Epithelial cell of prostate (primary cell): ENCODE data around the gene MEOX2.

Experiments used
- DNase-seq: peaks from one replicate; pipeline ENCODE4 v3.0.0-alpha.2; 2011; ENCODE audit warnings: low read depth, low spot score
- H3K27ac ChIP-seq: fragments of 450-650 bp; 2 replicates; pipeline ENCODE4 v1.5.1; 2017; ENCODE audit warnings: mild to moderate bottlenecking

The MEOX2 gene

DNA sequence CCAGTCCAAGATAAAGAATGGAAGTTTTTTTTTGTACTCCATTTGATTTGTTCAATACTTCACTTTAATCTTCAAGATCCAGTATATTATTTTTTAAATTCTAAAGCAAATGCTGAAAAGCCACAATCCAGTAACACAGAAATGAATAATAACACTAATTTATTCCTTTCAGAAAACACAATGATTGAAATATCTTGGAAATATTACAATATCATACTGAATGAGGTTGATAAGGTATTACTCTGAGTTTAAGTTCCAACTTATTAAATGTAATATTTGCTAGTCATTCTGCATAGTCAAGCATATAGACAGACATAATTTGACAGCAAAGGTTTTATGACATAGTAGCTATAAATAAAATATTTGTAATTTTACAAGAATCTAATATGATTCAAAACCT, 4.4 kb downstream of the MEOX2 start:
- H3K27ac ChIP-seq, result no peak overlapping the region
- DNase-seq, result no peak

- no peak overlapping the region for H3K27ac ChIP-seq
- no peak for DNase-seq
These were observed 4.9 kb downstream of the MEOX2 start for GRCh38 chr7:15681631-15682030.

DNA sequence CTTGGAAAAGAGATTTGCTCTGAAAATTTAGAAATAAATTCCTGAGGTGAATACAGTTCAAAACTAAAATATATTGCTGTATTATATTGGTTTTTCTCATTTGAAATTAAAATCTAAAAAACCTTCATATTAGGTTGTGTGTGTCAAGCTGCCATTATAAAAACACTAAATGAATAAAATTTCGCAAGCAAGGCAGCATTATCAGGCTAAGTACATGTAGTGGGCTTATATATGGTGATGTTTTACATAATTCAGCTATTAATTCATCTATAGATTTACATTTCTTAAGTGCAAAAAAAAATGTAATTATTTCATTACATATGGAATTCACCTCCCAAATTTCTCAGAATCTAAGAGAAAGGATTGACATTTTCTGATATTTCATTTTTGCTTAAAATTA, 5.3 kb downstream of the MEOX2 start:
- H3K27ac ChIP-seq, result no peak overlapping the region
- DNase-seq, result no peak

DNA sequence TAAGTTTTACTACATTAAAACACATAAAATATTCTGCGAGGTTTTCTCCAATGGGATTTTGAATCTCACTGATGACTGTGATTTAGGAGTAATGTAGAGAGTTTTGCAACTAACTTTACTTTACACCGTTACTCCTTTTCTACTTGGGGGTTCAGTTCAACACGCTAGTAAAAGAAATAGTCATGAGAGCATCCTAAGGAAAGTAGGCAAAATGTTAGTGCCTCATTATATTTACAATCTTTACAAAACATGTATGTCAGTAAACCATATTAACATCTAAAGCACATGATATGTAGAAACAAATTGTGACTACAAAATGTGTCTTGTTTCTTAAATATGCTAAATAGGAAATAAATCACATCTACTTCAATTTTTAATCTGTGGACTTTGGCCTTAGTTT, 6.0 kb downstream of the MEOX2 start:
- no peak overlapping the region for H3K27ac ChIP-seq
- no peak for DNase-seq

DNA sequence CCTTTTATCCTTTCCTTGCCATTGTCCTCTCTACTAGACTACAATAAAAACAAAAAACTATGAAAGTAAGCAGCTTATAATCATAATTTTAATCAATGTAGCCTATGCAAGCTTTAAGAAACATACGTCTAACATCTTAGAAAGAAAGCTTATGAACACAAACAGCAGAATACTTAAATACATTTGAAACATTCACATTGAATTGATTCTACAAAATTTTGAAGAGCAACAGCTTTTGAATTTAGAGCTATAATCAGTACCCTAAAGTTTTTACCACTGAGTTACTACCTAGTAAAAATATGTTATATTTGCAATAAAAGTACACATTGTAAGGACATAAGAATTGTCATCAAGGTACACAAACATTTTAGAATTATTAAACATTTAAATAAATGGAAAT, 7.2 kb downstream of the MEOX2 start:
- H3K27ac ChIP-seq, result no peak overlapping the region
- no peak for DNase-seq

DNA sequence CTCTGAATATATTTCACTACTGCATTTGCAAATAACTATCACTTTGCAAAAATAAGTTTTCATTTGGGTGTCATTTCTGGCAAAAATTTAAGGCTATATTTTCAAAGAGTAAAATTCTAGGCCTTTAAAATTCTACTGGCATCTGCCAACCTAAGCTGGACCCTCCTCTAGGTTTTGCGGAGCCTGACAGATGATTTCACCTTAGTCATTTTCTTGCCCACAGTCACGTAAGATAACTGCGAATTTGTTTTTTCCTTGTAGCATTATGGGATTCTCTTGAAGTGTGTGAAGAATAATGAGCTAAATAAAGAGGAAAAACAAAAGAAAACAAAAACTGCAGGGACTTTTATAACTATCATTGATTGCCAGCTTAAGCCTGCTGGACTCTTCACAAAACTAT, 7.8 kb downstream of the MEOX2 start:
- no peak for DNase-seq
- no peak overlapping the region for H3K27ac ChIP-seq

DNA sequence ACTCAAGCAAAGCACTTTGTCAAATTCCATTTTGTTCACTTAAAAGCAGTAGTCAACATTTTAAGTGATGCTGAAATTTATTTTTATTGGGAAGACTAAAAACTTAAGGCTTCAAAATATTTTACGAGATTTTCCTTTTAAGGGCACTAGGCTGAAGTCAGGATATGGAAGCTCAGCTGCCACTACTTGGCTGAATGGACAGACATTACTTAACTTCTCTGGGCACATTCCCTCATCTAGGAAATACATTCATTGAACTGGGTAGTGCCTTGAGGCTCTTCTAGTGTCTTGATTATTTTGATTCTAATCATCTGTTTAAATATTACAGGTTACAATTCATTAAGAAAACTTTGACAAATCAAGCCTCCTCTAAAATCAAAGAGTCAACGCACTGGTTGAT, 11.1 kb downstream of the MEOX2 start:
- DNase-seq, result no peak
- no peak overlapping the region for H3K27ac ChIP-seq

GRCh38 chr7:15674586-15674985, 11.9 kb downstream of the MEOX2 start:
- no peak for DNase-seq
- no peak overlapping the region for H3K27ac ChIP-seq

GRCh38 chr7:15669443-15670090, 16.9 kb downstream of the MEOX2 start:
- H3K27ac ChIP-seq, result no peak overlapping the region
- DNase-seq, result no peak

- DNase-seq, result no peak
- H3K27ac ChIP-seq, result no peak overlapping the region
These were observed 18.5 kb downstream of the MEOX2 start for GRCh38 chr7:15667991-15668390.

DNA sequence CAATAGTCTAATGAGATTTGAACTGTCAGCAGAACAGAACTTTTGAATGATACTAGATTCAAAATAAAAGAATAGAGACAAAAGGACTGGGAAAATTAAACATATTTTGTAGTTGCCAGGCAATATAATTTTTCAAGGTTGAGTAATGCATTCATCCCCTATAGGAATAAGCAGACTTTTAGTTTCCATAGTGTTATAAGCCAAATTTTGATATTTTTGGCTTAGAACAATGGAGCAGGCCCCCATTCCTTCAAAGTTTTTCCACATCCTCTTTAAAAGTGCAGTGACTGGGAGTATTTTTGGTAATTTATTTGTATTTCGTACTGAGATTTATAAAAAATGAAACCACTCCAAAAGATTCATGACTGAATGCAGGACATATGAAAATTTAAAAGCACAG, 24.0 kb downstream of the MEOX2 start:
- no peak for DNase-seq
- H3K27ac ChIP-seq, result no peak overlapping the region

GRCh38 chr7:15658247-15658646, 28.2 kb downstream of the MEOX2 start:
- no peak overlapping the region for H3K27ac ChIP-seq
- DNase-seq, result no peak

GRCh38 chr7:15652776-15653290, 33.6 kb downstream of the MEOX2 start:
- DNase-seq, result no peak
- H3K27ac ChIP-seq, result no peak overlapping the region

DNA sequence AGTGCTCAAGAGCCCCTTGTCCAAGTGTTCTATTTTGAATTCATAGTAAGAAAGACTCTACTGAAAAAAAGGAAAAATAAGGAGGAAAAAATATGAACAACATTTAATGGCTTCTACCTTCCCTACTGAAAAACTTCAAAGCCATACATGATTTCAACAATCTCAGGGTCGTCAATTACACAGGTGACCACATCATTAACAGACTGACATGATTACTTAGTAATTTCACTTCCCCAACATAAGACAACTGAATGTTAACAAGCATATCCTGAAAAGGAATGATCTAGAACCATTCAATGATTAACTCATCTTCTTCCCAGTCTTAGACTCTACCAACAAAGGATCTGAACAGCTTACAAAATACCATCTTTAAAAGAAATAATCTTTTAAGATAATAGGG, 34.8 kb downstream of the MEOX2 start:
- H3K27ac ChIP-seq, result no peak overlapping the region
- no peak for DNase-seq

DNA sequence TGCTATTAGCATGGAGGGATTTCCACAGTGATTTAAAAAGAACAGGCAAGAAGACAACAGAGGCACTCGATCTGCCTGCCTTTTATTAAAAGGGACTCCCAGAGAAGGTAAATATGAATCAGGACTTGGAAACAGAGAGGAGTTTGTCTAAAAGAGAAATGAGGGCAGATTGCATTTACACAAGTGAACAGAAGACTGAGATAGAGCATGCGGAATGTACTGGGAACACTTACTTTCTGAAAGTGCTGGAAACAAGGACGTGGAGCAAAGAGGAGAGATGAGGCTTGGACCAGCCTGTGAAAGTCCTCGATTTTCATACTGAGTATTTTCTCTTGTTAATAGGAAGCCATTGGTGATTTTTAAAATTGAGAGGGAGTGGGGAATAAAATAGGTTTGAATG, 35.7 kb downstream of the MEOX2 start:
- no peak for DNase-seq

GRCh38 chr7:15648461-15648961, 38.0 kb downstream of the MEOX2 start:
- H3K27ac ChIP-seq, result no peak overlapping the region
- DNase-seq, result no peak

More for the DNA sequence above, 35.7 kb downstream of the MEOX2 start:
- no peak overlapping the region for H3K27ac ChIP-seq

DNA sequence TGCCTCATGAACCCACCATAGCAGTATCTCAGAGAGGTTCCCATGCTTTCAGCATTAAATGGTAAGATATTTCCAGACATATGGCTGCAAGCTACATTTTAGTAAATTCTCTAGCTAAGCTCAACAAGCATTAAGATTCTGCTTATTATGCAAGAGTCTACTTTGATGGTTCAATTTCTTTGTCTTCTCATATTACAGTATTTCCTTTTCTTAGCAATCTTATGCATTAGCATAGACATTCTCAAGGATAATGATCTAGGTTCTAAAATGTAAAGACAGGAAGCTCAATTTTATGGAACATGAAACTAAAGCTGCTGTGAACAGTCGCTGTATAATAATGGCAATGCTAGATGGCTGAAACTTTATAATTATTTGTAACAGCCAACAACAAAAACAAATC, 39.2 kb downstream of the MEOX2 start:
- no peak for DNase-seq
- no peak overlapping the region for H3K27ac ChIP-seq

- DNase-seq, result no peak
- H3K27ac ChIP-seq, result no peak overlapping the region
These were observed 43.3 kb downstream of the MEOX2 start for GRCh38 chr7:15643000-15643705.

DNA sequence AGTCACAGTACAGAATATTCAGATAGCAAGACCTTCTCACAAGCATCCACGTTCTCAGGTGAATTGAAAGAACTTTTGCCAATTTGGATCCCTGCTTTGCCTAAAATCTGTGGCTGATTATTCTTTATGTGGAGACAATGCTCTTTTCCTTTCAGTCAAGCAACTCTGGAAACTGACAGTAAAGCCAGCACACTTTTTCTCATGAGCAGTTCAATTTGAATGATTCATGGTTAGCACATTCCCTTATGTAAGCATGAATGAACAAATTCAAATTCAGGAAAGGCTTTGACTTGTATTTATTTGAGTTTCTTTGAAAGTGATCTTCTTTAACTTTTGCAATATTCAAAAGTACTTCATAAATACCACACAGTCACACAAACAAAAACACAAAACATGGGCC, 57.6 kb downstream of the MEOX2 start:
- DNase-seq, result no peak
- no peak overlapping the region for H3K27ac ChIP-seq

GRCh38 chr7:15626041-15626440, 60.4 kb downstream of the MEOX2 start:
- no peak overlapping the region for H3K27ac ChIP-seq
- DNase-seq, result no peak

DNA sequence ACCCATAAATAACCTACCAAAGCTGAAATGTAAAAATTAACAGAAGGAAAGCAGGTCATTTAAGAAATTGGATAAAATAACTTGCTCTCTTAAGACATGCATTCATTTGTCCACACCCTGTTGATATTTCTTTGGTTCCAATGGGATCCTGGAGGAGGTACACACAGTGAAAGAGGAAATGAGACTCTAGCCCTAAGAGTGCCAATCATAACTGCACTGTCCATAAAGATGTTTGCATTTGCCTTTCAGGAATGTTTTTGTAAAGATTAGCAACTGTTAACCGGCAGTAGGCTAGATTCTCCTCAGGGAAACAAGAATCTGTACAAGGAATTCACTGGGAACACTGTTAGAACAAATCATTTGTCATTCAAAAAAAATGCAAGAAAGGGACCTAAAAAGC, 61.0 kb downstream of the MEOX2 start:
- no peak for DNase-seq

GRCh38 chr7:15621468-15621867, 65.0 kb downstream of the MEOX2 start:
- H3K27ac ChIP-seq, result no peak overlapping the region
- DNase-seq, result no peak

More for the DNA sequence above, 61.0 kb downstream of the MEOX2 start:
- H3K27ac ChIP-seq, result no peak overlapping the region
